ENCODE data around the gene PIK3C2B.

PIK3C2B gene

GRCh38 chr1:204479387-204480136, 15.0 kb downstream of the PIK3C2B start:
- Histone ChIP-seq H3K4me3 (ENCODE audit: low read length in 2 of 2) (peak overlapping the region in 1 of 2 donors; percentile 14), H3K4me1 (ENCODE audit: control insufficient read depth in 2 of 2, insufficient read depth in 2 of 2, low read length in 2 of 2) (peaks cover 52 to 53% of the 10 kb centered on the region in 2 donors), H3K27me3 (ENCODE audit: control insufficient read depth in 2 of 2, insufficient read depth in 2 of 2, low read length in 2 of 2) (no peaks in the 10 kb centered on the region), H3K9me3 (ENCODE audit: control insufficient read depth in 2 of 2, low read length in 2 of 2) (no peaks in the 10 kb centered on the region), H3K27ac (ENCODE audit: low read depth in 2 of 2, low read length in 2 of 2) (peak overlapping the region; percentile 64 to 66), H3K9ac (ENCODE audit: low read depth in 1 of 2, low read length in 2 of 2) (peak overlapping the region; percentile 10 to 42), H3K36me3 (ENCODE audit: control insufficient read depth in 2 of 2, insufficient read depth in 2 of 2, low read length in 2 of 2) (peaks cover 0 to 6% of the 10 kb centered on the region in 2 donors)

DNA sequence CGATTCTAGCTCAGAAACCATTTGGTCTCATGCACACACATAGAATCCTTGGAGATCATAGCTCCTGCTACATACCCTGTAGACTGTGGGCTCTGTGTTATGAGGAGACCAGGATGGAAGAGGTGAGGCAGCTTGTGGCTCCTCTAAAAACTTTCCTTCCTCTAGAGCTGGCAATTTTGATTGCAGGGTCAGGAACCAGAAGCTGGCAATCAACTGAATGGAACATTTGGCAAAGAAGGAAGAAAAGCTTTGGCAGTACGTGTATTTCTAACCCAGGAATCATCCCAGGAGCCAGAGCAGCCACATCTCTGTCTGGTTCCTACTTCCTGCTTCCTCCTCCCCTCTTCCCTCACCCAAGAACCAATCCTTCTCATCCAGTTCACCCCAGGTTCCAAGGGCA, 15.7 kb downstream of the PIK3C2B start:
- Histone ChIP-seq H3K9me3 (ENCODE audit: control insufficient read depth in 2 of 2, low read length in 2 of 2) (no peaks in the 10 kb centered on the region), H3K27me3 (ENCODE audit: control insufficient read depth in 2 of 2, insufficient read depth in 2 of 2, low read length in 2 of 2) (no peaks in the 10 kb centered on the region), H3K9ac (ENCODE audit: low read depth in 1 of 2, low read length in 2 of 2) (no peak overlapping the region), H3K4me1 (ENCODE audit: control insufficient read depth in 2 of 2, insufficient read depth in 2 of 2, low read length in 2 of 2) (peaks cover 52 to 53% of the 10 kb centered on the region in 2 donors), H3K27ac (ENCODE audit: low read depth in 2 of 2, low read length in 2 of 2) (peak overlapping the region; percentile 43 to 66), H3K4me3 (ENCODE audit: low read length in 2 of 2) (no peak overlapping the region), H3K36me3 (ENCODE audit: control insufficient read depth in 2 of 2, insufficient read depth in 2 of 2, low read length in 2 of 2) (peaks cover 0 to 4% of the 10 kb centered on the region in 2 donors)

DNA sequence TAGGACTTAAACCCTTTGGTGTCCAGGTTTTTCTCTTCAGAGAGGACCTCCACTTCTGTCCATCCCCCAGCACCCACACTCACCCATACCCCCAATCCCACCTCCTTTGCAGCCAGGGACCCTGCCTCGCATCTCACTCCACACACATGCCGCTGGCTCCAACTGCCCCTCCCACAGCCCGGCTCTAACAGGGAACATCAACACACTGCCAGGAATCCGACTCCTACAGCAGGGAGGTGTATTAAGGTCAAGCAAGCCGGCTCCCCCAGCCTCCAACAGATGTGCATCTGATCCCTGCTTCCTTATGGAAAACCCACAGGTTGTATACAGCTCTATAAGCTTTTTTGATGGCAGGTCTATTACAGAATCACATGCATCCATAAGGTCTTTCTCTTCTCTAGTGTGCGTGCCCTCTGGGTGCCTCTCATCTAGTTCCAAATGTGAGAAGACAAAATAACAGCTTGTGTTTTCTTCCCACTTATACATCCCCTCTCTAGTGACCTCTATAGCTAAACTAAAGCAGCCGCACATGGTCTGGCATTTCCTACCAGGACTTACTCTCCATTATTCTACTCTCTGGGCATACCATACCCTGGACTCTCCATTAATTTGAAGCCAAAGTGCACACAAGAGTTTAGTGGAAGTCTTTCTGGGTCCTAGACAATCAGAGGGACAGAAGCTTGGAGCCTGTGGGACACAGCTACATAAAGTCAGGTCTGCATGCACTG, 16.3 kb downstream of the PIK3C2B start:
- Histone ChIP-seq H3K4me1 (ENCODE audit: control insufficient read depth in 2 of 2, insufficient read depth in 2 of 2, low read length in 2 of 2) (peaks cover 52 to 53% of the 10 kb centered on the region in 2 donors), H3K9me3 (ENCODE audit: control insufficient read depth in 2 of 2, low read length in 2 of 2) (no peaks in the 10 kb centered on the region), H3K9ac (ENCODE audit: low read depth in 1 of 2, low read length in 2 of 2) (no peak overlapping the region), H3K27ac (ENCODE audit: low read depth in 2 of 2, low read length in 2 of 2) (peak overlapping the region in 1 of 2 donors; percentile 43), H3K4me3 (ENCODE audit: low read length in 2 of 2) (no peak overlapping the region), H3K36me3 (ENCODE audit: control insufficient read depth in 2 of 2, insufficient read depth in 2 of 2, low read length in 2 of 2) (no peaks in the 10 kb centered on the region), H3K27me3 (ENCODE audit: control insufficient read depth in 2 of 2, insufficient read depth in 2 of 2, low read length in 2 of 2) (no peaks in the 10 kb centered on the region)

DNA sequence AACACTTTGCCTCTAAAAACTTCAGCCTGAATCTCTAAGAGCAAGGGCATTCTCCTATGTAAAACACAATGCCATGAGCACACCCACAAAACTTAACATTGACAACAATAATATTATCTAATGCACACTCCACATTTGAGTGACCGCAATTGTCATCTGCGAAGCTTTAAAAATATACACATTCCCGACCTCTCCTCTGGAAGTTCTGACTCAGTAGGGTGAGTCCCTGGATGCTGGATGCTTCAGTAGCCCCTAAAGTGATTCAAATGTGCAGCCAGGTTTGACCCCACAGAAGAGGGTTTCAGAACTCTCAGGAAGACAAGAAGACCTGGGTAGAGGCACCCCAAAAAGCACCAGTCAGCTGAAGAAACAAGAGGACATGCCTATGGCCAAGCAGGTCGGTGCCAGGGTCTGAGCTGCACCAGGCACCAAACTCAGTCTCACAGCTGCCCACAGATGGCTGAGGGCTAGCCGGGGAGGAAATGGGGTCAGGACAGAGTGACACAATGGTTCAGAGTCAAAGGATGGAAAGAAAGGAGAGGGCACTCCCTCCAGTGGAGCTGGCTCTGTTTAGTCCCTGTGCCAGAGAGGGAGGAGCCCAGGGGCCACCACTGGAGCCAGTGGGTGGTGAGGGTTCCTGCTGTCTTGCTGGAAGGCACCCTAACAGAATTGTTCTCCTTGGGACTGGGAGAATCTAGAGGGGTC, 17.4 kb downstream of the PIK3C2B start:
- Histone ChIP-seq H3K27ac (ENCODE audit: low read depth in 2 of 2, low read length in 2 of 2) (peak overlapping the region; percentile 10 to 33), H3K9ac (ENCODE audit: low read depth in 1 of 2, low read length in 2 of 2) (no peak overlapping the region), H3K9me3 (ENCODE audit: control insufficient read depth in 2 of 2, low read length in 2 of 2) (no peaks in the 10 kb centered on the region), H3K4me3 (ENCODE audit: low read length in 2 of 2) (no peak overlapping the region), H3K36me3 (ENCODE audit: control insufficient read depth in 2 of 2, insufficient read depth in 2 of 2, low read length in 2 of 2) (no peaks in the 10 kb centered on the region), H3K27me3 (ENCODE audit: control insufficient read depth in 2 of 2, insufficient read depth in 2 of 2, low read length in 2 of 2) (no peaks in the 10 kb centered on the region), H3K4me1 (ENCODE audit: control insufficient read depth in 2 of 2, insufficient read depth in 2 of 2, low read length in 2 of 2) (peaks cover 49 to 50% of the 10 kb centered on the region in 2 donors)

GRCh38 chr1:204476563-204476962, 18.0 kb downstream of the PIK3C2B start:
- H3K27me3 ChIP-seq (ENCODE audit: control insufficient read depth in 2 of 2, insufficient read depth in 2 of 2, low read length in 2 of 2), result no peaks in the 10 kb centered on the region
- no peaks in the 10 kb centered on the region for H3K9me3 ChIP-seq (ENCODE audit: control insufficient read depth in 2 of 2, low read length in 2 of 2)
- no peaks in the 10 kb centered on the region for H3K36me3 ChIP-seq (ENCODE audit: control insufficient read depth in 2 of 2, insufficient read depth in 2 of 2, low read length in 2 of 2)
- peaks cover 42 to 44% of the 10 kb centered on the region in 2 donors for H3K4me1 ChIP-seq (ENCODE audit: control insufficient read depth in 2 of 2, insufficient read depth in 2 of 2, low read length in 2 of 2)
- H3K9ac ChIP-seq (ENCODE audit: low read depth in 1 of 2, low read length in 2 of 2), result no peak overlapping the region
- H3K27ac ChIP-seq (ENCODE audit: low read depth in 2 of 2, low read length in 2 of 2), result no peak overlapping the region
- H3K4me3 ChIP-seq (ENCODE audit: low read length in 2 of 2), result no peak overlapping the region

DNA sequence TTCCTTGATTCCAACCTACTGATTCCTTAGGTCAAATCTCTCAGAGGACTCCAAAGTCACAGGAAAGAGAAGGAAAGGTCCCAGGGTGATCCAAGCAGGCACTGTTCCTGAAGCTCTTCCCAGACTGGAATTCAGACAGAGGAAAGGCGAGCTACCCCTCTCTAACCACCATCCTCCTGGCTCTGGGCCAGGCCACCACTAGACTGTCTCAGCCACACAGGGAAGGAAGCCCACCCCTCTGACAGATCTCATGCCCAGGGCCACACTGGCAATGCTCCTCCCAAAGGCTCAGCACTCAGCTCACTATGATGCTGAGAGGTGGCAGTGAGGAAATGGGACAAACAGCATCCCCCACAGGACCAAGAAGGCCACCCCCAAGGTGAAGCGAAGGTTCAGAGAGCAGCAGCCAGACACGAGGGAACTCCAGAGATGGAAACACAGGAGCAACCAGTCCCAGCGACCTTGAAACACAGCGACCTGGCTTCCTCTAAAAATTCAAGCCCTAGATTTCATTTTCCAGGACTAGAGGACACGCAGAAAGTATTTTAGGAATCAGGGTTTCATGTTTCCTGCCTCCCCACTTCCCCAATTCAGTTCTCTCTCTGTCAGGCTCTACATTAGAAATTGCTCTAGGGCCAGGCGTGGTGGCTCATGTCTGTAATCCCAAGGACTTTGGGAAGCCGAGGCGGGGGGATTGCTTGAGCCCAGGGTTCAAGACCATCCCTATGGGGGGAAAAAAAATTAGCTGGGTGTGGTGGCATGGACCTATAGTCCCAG, 18.8 kb downstream of the PIK3C2B start:
- H3K4me1 ChIP-seq (ENCODE audit: control insufficient read depth in 2 of 2, insufficient read depth in 2 of 2, low read length in 2 of 2), result peaks cover 40 to 42% of the 10 kb centered on the region in 2 donors
- H3K36me3 ChIP-seq (ENCODE audit: control insufficient read depth in 2 of 2, insufficient read depth in 2 of 2, low read length in 2 of 2), result no peaks in the 10 kb centered on the region
- H3K9me3 ChIP-seq (ENCODE audit: control insufficient read depth in 2 of 2, low read length in 2 of 2), result no peaks in the 10 kb centered on the region
- peak overlapping the region in 1 of 2 donors; percentile 47 for H3K9ac ChIP-seq (ENCODE audit: low read depth in 1 of 2, low read length in 2 of 2)
- H3K4me3 ChIP-seq (ENCODE audit: low read length in 2 of 2), result no peak overlapping the region
- H3K27me3 ChIP-seq (ENCODE audit: control insufficient read depth in 2 of 2, insufficient read depth in 2 of 2, low read length in 2 of 2), result no peaks in the 10 kb centered on the region
- no peak overlapping the region for H3K27ac ChIP-seq (ENCODE audit: low read depth in 2 of 2, low read length in 2 of 2)

DNA sequence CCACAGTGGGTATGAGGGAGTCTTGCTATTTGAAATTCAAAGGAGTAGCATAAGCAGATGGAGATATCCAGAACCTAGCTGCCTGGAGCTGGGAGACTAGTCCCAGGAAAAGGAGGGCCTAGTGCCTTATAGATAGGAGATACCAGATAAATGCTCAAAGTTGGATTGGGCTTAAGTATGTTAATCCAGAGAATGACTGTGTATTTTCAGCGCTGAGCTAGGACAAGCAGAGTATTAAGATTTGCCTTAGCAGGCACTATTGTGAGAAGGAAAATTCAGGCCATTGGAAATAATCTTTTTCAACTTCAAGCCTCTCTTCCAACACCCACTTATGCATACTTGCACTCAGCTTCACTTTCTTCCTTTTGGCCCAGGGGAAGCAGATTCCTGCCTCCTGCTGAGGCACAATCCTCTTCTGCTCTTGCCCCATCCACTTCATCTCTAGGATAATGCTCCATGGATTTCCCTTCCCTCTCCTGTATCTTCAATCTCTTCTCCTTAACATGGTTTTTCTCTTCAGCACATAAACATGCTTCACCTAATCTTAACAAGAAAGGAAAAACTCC, 21.1 kb downstream of the PIK3C2B start:
- no peak overlapping the region for H3K4me3 ChIP-seq (ENCODE audit: low read length in 2 of 2)
- H3K36me3 ChIP-seq (ENCODE audit: control insufficient read depth in 2 of 2, insufficient read depth in 2 of 2, low read length in 2 of 2), result peaks cover 12 to 13% of the 10 kb centered on the region in 2 donors
- no peaks in the 10 kb centered on the region for H3K27me3 ChIP-seq (ENCODE audit: control insufficient read depth in 2 of 2, insufficient read depth in 2 of 2, low read length in 2 of 2)
- peaks cover 17 to 19% of the 10 kb centered on the region in 2 donors for H3K4me1 ChIP-seq (ENCODE audit: control insufficient read depth in 2 of 2, insufficient read depth in 2 of 2, low read length in 2 of 2)
- no peaks in the 10 kb centered on the region for H3K9me3 ChIP-seq (ENCODE audit: control insufficient read depth in 2 of 2, low read length in 2 of 2)
- H3K27ac ChIP-seq (ENCODE audit: low read depth in 2 of 2, low read length in 2 of 2), result no peak overlapping the region
- H3K9ac ChIP-seq (ENCODE audit: low read depth in 1 of 2, low read length in 2 of 2), result no peak overlapping the region

GRCh38 chr1:204472660-204473059, 21.9 kb downstream of the PIK3C2B start:
- no peak overlapping the region for H3K27ac ChIP-seq (ENCODE audit: low read depth in 2 of 2, low read length in 2 of 2)
- H3K36me3 ChIP-seq (ENCODE audit: control insufficient read depth in 2 of 2, insufficient read depth in 2 of 2, low read length in 2 of 2), result peaks cover 20 to 21% of the 10 kb centered on the region in 2 donors
- H3K9me3 ChIP-seq (ENCODE audit: control insufficient read depth in 2 of 2, low read length in 2 of 2), result no peaks in the 10 kb centered on the region
- H3K27me3 ChIP-seq (ENCODE audit: control insufficient read depth in 2 of 2, insufficient read depth in 2 of 2, low read length in 2 of 2), result no peaks in the 10 kb centered on the region
- H3K4me1 ChIP-seq (ENCODE audit: control insufficient read depth in 2 of 2, insufficient read depth in 2 of 2, low read length in 2 of 2), result peaks cover 9 to 11% of the 10 kb centered on the region in 2 donors
- no peak overlapping the region for H3K4me3 ChIP-seq (ENCODE audit: low read length in 2 of 2)
- no peak overlapping the region for H3K9ac ChIP-seq (ENCODE audit: low read depth in 1 of 2, low read length in 2 of 2)

DNA sequence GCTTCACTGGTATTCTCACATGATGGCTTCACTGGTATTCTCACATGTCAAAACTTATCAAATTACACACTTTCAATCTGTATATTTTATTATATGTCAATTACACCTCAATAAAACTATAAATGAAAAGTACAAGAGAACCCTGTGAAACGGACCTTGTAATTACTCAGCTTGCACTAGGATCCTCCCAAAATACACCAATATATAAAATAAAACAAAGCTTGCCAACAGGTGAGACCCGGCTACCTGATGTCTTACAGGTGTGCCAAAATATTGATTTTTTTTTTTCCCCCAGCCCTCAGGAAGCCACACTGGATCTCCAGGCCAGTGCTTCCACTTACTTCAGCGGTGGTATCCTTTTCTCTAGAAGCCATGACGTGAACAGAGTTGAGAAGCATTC, 22.9 kb downstream of the PIK3C2B start:
- H3K4me3 ChIP-seq (ENCODE audit: low read length in 2 of 2), result no peak overlapping the region
- H3K9ac ChIP-seq (ENCODE audit: low read depth in 1 of 2, low read length in 2 of 2), result no peak overlapping the region
- H3K27ac ChIP-seq (ENCODE audit: low read depth in 2 of 2, low read length in 2 of 2), result peak overlapping the region; percentile 3 to 32
- H3K4me1 ChIP-seq (ENCODE audit: control insufficient read depth in 2 of 2, insufficient read depth in 2 of 2, low read length in 2 of 2), result peaks cover 0 to 4% of the 10 kb centered on the region in 2 donors
- H3K27me3 ChIP-seq (ENCODE audit: control insufficient read depth in 2 of 2, insufficient read depth in 2 of 2, low read length in 2 of 2), result no peaks in the 10 kb centered on the region
- H3K36me3 ChIP-seq (ENCODE audit: control insufficient read depth in 2 of 2, insufficient read depth in 2 of 2, low read length in 2 of 2), result peaks cover 24 to 28% of the 10 kb centered on the region in 2 donors
- H3K9me3 ChIP-seq (ENCODE audit: control insufficient read depth in 2 of 2, low read length in 2 of 2), result no peaks in the 10 kb centered on the region

Measured in mucosa of rectum (tissue), 2 donors.